GM19468 (cell line): ENCODE results near the gene WASHC2C.
"Not testable (repeated sequence)": the region's sequence is repeated elsewhere in the genome, so short reads cannot be mapped to it uniquely, and the experiment has no call there.

Source experiments
- ATAC-seq: cut with Tn5 transposase; IDR thresholded peaks from one replicate; pipeline ENCODE4 v1.9.1; 2021; ENCODE audit warnings: mild to moderate bottlenecking, moderate library complexity, moderate number of reproducible peaks; ENCODE audit not compliant: unreplicated experiment; ENCODE audit errors: extremely low read depth

WASHC2C gene

GRCh38 chr10:45726703-45727420, at the start of gene WASHC2C:
Gene WASHC2C (plus strand): TSS chr10:45727266. CDS start chr10:45727318, 52 bp downstream.
- peak; percentile 92 for ATAC-seq

DNA sequence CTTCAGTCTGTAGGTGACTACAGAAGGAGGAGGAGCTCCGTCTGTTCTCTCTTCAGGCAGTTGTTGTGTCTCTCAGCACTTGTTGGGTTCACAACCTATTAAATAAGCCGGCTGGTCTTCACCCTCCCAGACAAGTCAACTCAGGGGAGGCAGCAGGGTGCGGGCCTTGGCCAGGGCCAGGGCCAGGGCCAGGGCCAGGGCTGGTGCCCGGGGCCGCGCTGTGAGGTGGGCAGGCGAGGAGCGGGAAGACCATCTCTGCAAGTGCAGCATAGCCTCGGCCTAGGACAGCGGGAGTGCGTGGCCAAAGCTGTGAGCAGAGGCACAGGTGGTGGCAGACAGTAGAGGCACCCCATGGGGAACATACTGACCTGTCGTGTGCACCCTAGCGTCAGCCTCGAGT, 48.6 kb upstream of the WASHC2C start:
- not testable (repeated sequence) for ATAC-seq

DNA sequence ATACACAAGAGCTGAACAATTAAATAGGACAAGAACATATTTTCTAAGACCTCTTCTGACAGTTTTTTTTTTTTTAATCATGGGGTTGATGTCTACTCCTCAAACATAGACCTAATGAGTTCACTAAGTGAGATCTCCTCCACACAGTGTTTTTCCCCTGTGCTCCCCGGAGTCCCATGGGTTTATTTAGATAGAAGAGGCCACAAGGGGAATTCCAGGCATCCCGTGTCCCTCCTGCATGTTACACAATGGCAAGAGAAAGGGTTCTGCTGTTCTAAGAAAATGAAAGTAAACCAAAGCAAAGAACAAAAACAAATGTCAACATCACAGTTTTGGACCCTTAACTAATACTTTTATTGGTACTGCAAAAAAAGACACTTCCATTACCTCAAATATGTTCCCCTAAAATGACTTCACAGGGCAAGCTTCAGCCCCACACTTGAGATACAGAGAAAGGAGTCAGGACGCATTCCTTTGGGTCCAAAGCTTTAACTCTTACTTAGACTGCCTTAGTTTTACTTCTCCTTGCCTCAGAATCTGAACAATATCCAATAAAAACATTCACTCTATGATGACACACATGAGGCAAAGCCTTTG, 16.8 kb upstream of the WASHC2C start:
- not testable (repeated sequence) for ATAC-seq

DNA sequence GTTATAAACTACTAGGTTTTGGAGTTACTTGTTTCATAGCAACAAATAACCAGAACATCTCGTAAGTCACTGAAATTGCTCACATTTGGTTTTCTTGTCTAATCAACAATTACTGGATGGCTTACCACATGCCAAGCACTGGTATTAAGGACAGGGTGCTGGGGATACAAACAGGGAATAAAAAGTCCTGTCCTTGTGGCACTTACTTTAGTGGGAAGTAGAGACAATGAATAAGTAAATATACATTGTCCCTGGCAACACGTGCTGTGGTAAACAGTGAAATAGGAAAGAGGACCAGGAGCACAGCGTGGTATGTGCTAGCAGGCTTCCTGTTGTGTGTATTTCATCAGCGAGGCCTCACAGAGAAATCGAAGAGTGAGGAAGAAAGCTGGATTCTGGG, 15.8 kb upstream of the WASHC2C start:
- not testable (repeated sequence) for ATAC-seq

DNA sequence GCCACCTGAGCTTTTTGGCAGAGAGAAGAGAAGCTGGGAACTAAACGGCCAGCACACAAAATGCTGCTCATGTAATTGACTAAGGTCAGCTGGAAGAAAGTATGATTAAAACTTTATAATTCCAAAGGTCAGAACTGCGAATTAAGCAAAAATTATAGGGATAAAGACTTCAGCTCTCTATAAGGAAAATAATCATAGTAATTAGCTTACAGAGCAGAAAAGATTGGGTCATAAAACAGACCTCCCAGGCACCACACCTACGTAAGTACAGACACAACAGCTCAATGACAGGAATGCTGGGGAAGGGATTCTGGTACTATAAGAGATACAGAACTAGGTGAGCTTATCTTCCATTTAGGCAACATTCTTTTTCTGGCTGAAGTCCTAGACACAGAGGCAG, 10.0 kb upstream of the WASHC2C start:
- ATAC-seq, result not testable (repeated sequence)

DNA sequence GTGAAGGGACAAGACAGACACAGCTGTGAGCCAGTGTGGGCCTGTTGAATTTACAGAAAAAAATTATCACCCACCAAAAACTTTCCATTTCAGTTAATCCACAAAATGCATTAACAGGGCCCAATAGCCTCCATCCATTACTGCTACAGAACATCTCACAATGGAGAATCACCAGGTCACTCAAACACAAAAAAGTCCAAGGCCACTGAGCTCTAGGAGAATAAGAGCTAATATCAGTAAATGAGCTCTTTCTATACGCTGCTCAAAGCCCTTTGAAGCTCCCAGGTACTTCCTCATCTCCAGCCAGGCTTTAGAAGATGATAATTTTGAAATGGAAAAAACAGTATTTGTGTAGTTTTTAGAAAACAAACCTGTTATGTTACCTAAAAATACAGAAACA, 9.4 kb upstream of the WASHC2C start:
- ATAC-seq, result not testable (repeated sequence)

DNA sequence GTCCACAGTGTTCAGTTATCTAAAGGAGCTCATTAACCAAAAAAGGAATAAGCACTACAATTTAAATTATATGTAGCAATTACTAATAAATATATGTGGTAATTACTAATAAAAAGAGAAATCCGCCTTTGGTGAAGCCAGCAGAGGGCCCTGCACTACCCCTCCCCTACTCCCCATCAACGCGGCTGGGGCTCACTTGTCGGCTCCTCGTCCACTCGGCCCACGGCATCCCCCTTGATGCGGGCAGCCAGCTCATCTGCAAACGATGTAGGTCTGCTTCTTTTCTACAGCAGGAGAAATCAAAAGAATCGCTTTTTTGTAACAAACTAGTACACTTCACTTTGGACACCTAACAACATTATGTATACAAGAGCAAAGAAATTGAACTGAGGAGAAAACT, 5.6 kb upstream of the WASHC2C start:
- not testable (repeated sequence) for ATAC-seq

DNA sequence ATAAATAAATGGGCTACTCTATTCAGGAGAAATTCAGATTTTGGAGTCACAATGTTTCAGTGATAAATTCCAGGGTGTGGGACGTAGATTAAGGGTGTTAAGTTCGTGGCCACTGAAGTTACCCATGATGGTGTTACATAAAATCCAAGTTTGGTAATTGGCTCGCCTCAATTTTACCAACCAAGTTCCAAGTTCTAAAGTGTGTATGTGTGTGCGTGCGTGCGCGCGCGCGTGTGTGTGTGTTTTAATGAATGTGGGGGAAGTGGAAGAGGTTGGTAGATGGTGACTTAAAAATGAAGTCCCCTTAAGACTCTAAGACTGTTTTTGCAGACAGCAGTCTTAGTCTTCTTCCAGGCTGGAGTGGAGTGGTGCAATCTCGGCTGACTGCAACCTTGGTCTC, 3.2 kb upstream of the WASHC2C start:
- not testable (repeated sequence) for ATAC-seq

DNA sequence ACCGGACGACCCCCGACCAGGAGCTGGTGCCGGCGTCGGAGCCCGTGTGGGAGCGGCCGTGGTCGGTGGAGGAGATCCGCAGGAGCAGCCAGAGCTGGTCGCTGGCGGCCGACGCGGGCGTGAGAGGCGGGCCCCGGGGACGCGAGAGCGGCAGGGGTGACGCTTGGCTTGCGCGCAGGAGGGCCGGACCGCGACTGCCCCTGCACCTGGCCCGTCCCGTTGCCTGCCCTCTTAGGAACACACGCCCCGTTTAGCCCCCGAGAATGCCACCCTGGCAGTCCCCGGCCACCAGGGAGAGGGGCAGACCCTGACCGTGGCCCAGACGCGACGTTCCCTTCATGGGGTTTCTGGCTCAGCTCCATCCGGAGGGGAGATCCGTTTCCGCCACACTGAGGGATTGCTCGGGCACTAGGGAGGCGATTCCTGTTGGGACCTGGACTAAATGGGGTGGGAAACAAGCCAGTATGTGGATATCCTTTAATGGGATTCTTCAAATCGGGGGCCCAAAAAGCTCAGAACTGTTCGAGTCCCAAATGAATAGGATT, 427 bp downstream of the WASHC2C start:
- peak; percentile 17 for ATAC-seq

DNA sequence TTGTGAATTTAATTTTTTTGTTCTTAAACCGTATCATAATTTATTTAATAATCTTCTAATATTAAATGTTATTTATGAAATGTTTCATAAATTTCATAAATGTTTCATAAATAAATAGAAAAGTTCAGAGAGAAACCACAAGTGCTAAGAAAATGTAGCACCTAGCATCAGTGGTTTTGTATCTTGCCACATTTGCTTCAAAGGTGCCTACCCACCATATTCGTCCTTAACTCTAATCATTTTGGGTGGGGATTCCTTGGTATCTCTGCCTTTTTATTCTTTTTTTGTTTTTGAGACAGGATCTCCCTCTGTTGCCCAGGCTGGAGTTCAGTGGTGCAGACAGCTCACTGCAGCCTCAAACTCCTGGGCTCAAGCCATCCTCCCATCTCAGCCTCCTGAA, 7.4 kb downstream of the WASHC2C start:
- ATAC-seq, result not testable (repeated sequence)

- not testable (repeated sequence) for ATAC-seq
Observed at GRCh38 chr10:45734867-45735266, 7.8 kb downstream of the WASHC2C start.

DNA sequence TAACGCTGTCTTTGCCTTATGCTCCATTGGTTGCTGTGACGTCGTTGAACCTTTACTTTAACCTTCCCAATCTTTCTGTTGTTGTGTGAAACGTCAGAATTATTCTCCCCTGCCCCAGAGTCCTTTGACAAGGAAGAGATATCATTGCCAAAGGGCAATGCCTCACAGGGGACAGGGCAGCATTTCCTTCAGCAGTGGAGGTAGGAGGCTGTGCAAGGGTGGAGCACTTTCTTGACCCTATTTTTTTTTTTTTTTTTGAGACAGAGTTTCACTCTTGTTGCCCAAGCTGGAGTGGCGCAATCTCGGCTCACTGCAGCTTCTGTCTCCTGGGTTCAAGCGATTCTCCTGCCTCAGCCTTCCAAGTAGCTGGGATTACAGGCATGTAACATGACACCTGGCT, 14.5 kb downstream of the WASHC2C start:
- not testable (repeated sequence) for ATAC-seq

GRCh38 chr10:45742014-45742413, 14.9 kb downstream of the WASHC2C start:
- not testable (repeated sequence) for ATAC-seq

DNA sequence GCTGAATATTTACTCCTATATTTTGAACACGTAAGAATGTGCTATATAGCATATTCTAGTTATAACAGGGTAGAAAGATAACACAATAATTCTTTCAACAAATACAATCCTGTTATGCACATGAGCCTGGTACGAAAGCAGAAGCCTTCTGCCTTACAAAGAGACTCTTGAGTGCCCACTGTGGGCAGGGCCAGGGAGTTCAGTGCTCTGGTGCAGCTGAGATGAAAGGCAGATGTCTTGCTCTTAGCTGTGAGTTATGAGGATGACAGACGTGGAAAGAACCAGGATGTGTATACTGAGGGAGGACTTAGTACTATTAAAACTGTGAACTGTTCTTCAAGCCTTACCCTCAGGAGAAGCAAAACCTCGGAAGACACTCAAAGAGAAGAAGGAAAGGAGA, 24.1 kb downstream of the WASHC2C start:
- not testable (repeated sequence) for ATAC-seq

DNA sequence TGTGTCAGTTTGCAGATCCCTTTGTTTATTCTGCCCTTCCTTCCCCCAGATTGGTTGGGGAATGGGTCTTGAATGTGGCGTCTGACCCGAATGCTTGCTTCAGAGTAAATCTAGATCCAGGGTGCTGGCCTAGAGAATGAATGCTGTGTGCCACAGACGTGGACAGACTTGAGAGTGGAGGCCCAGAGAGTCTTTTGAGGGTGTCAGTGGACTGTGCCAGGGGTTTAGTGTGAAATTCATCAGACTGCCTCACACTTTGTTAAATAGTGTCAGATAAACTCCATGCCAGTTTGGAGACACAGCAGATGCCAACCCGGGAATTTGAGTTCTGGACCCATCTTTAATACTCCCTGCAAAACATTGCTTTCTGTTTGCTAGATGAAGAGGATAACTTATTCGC, 25.1 kb downstream of the WASHC2C start:
- ATAC-seq, result not testable (repeated sequence)

DNA sequence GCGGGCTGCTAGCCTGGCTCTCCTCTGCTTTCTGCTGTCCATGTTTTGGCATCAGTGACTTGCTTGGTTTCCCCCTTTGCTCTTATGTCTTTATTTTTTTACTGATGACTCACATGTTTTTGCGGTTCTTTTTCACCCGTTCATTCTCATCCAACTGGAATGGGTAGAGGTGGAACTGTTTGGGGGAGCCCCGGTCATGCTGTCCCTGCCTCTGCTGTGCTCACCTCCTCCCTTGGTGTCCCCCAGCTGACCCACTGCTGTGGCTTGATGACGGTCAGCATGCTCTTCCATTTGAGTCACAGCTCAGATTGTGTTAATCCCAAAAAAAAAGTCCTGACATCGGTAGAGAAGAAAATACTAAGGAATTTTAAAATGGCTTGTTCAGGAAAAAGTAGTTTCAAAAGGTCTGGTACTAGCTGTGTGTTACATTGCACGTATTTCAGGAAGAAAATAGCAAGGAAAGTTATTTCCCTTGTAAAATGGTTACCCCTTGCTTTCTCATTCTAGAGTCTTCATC, 27.0 kb downstream of the WASHC2C start:
- ATAC-seq, result not testable (repeated sequence)

- ATAC-seq, result not testable (repeated sequence)
Observed at GRCh38 chr10:45755083-45755482, 28.0 kb downstream of the WASHC2C start.

DNA sequence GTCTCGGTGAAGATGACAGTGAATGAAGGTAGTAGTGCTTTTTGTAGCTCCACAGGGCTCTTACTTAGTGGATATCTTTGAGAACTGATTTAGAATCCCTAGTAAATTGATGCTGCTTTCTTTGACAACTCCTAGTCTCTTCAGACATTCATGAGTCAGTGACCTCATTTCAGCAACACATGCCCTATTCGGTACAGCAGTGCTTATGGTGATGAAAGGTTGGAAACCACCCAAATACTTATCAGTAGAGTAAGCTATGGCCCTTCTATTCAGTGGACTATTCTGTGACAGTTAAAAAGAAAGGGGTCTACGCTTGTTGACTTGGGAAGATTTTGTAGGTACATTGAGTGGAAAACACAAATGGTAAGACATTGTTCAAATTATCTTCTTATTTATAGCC, 29.0 kb downstream of the WASHC2C start:
- ATAC-seq, result not testable (repeated sequence)

DNA sequence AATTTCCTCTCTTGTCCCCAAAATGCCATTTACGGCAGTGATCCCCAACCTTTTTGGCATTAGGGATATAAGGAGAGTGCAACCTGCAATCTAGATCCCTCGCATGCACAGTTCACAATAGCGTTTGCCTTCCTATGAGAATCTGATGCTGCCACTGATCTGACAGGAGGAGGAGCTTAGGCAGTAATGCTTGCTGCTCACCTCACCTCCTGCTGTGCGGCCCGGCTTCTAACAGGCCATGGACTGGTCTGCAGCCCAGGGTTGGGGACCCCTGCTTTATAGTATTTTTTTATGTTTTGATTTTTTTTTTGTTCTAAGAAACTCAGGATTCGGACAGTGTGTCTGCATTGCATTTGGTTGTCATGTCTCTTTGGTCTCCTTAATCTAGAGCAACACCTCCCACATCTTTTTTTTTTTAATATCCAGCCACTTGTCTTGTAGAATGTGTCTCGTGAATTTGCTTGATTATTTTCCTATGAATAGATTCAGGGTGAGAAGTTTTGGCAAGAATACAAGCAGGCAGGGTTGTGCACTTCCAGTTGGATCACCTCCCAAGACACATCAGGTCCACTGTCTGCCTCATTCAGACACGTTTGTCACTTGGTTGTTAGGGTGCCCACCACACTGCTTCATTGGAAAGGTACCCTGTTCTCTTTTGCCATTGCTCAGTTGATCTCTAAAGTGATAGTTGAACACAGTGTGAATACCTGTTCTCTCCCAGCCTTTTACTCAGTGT, 30.8 kb downstream of the WASHC2C start:
- not testable (repeated sequence) for ATAC-seq

- not testable (repeated sequence) for ATAC-seq
Observed at GRCh38 chr10:45761622-45762021, 34.6 kb downstream of the WASHC2C start.
